GM12891 (cell line): Measurements from ENCODE around the gene GAD2.

Experiments used
- POLR2A ChIP-seq: IDR thresholded peaks from 2 replicates; pipeline ENCODE4 v1.6.1; 2011; ENCODE audit warnings: low read depth, low read length, control low read depth
- TAF1 ChIP-seq: IDR thresholded peaks from 2 replicates; pipeline ENCODE4 v1.6.1; 2011; ENCODE audit warnings: low read depth, low read length, control low read depth

DNA sequence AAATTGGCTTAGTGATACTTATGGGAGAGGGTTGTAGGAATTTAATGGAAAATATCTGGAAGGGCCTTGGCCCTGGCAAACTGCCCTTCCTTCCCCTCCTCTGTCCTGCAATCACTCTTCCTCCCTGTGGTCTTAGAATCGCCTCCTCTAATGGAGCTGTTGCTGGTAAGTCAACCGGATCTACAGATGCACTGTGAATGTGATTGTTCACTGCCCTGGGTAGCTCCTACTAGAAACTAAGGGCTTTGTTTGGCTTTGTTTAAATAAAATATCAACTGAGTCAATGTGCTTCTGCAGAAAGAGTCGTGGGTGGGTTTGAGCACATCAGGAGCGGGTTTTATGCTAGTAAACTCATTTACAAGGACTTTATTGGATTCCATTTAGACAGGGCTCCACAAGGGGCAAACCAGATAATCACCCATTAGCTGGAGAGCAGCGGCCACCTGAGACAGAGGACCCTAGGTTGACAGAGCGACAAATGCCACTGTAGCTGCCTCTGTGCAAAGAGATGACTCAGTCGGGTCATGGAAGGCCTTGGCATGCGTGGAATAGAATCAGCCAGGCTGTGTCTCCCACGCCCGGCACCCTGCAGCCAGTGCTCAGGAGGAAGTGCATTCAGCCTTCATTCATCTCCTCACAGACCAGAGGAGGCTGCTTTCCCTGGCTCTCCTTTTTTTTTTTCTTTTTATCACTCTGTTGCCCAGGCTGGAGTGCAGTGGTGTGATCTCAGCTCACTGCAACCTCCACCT is 97.9 kb downstream of the GAD2 start:
- TF ChIP-seq POLR2A (no peak), TAF1 (no peak)
